SKM-1 (cell line): Measurements from ENCODE around the gene SLC12A7.
"Not testable (repeated sequence)": the region's sequence is repeated elsewhere in the genome, so short reads cannot be mapped to it uniquely, and the experiment has no call there.

Experiments used
- DNase-seq: peaks from one replicate; lab custom pipeline; 2025; ENCODE audit not compliant: unreplicated experiment; lab: John Stamatoyannopoulos, UW

The SLC12A7 gene

GRCh38 chr5:1027631-1028441 is 84.0 kb downstream of the SLC12A7 start:
- DNase-seq, result no peak

GRCh38 chr5:1026700-1027621 is 84.9 kb downstream of the SLC12A7 start:
- no peak for DNase-seq

- DNase-seq, result not testable (repeated sequence)
Observed at GRCh38 chr5:1021969-1022336, 89.9 kb downstream of the SLC12A7 start.

GRCh38 chr5:1021136-1021968 is 90.5 kb downstream of the SLC12A7 start:
- no peak for DNase-seq

GRCh38 chr5:1020452-1020961 is 91.4 kb downstream of the SLC12A7 start:
- DNase-seq, result no peak

- DNase-seq, result no peak
Observed at GRCh38 chr5:1019001-1019905, 92.6 kb downstream of the SLC12A7 start.

GRCh38 chr5:1018596-1018995 is 93.3 kb downstream of the SLC12A7 start:
- DNase-seq, result no peak

- DNase-seq, result no peak
Observed at GRCh38 chr5:1017691-1018455, 94.0 kb downstream of the SLC12A7 start.

GRCh38 chr5:1017056-1017455 is 94.8 kb downstream of the SLC12A7 start:
- DNase-seq, result no peak

- DNase-seq, result no peak
Observed at GRCh38 chr5:1016476-1016875, 95.4 kb downstream of the SLC12A7 start.

GRCh38 chr5:1016036-1016435 is 95.8 kb downstream of the SLC12A7 start:
- DNase-seq, result no peak

GRCh38 chr5:1015507-1015906 is 96.4 kb downstream of the SLC12A7 start:
- no peak for DNase-seq

- no peak for DNase-seq
Observed at GRCh38 chr5:1014781-1015221, 97.1 kb downstream of the SLC12A7 start.

GRCh38 chr5:1014346-1014745 is 97.5 kb downstream of the SLC12A7 start:
- DNase-seq, result no peak

GRCh38 chr5:1013948-1014301 is 97.9 kb downstream of the SLC12A7 start:
- no peak for DNase-seq

GRCh38 chr5:1013238-1013947 is 98.5 kb downstream of the SLC12A7 start:
- no peak for DNase-seq

- no peak for DNase-seq
Observed at GRCh38 chr5:1012900-1013237, 99.0 kb downstream of the SLC12A7 start.

GRCh38 chr5:1012313-1012841 is 99.5 kb downstream of the SLC12A7 start:
- DNase-seq, result no peak
